Mononuclear cell (primary cell): Measurements from ENCODE around the gene COPS7A. TPM values are rescaled to one million over a fixed set of nuclear protein-coding genes. Genes with fewer than 3 reads are reported as not detected.

Experiments
- H3K27me3 ChIP-seq: 2 replicates; pipeline ENCODE4 v1.6.0; 2011; ENCODE audit warnings: low read length, control low read depth; ENCODE audit not compliant: insufficient read depth
- H3K4me1 ChIP-seq: 2 replicates; pipeline ENCODE4 v1.5.1; 2011; ENCODE audit warnings: mild to moderate bottlenecking, low read length, control low read depth; ENCODE audit not compliant: insufficient read depth
- H3K4me3 ChIP-seq: 2 replicates; pipeline ENCODE4 v1.5.1; 2011; ENCODE audit warnings: mild to moderate bottlenecking, low read length, moderate library complexity
- H3K9me3 ChIP-seq: 2 replicates; pipeline ENCODE4 v1.5.1; 2011; ENCODE audit warnings: low read depth, mild to moderate bottlenecking, control low read depth, low read length
- total RNA-seq: library from RNA; depleted of rRNA; stranded (reverse); fragments of >200 nt; gene quantifications from one replicate; pipeline ENCODE4 v1.2.3, GENCODE V29; 2012

Gene COPS7A
- total RNA-seq, 1 donor: 9.3 TPM

DNA sequence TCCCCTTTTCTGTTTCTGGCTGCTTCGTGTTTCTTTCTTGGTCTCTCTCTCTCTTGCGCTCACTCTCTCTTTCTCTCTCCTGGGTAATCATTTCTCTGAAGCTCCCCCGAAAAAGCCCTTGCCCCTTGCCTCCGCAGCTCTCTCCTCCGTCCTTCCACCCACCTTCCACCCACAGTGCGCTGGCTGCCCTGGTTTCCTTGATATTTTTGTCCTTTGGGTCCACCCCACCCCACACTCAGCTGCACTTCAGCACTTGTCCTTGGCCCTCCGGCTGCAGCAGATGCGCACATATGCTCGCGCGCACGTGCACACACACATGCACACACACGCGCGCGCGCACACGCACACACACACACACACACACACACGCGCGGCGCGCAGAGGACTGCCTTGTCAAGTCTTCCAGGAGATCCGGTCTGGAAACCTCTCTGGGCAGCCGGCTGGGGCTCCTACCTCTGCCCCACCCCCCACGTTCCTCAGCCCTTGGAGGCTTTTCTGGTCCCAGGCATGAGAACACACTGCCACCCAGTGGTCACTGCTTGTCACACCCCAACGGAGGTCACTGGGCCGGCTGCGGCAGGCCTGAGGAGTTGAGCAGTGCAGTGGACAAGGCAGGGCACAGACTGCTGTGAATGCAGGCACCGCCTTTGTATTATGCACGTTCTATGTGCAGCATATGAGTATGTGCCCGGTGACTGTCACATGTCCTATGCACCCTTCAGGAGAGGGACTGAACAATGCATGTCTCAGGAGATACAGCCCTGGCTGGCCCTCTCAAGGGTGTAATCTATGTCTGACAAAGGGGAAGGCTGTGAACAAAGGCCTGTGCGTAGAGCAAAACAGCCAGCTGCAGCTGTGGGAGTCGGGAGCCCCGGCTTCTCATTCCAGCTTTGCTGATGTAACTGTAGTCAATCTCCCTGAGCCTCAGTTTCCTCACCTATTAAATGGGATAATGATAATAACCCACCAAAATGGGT lies 55.0 kb downstream of the COPS7A start:
- H3K4me3 ChIP-seq: peak overlapping the region; percentile 10
- H3K27me3 ChIP-seq: peaks cover 31% of the 10 kb centered on the region
- no peaks in the 10 kb centered on the region for H3K9me3 ChIP-seq
- peaks cover 34% of the 10 kb centered on the region for H3K4me1 ChIP-seq

DNA sequence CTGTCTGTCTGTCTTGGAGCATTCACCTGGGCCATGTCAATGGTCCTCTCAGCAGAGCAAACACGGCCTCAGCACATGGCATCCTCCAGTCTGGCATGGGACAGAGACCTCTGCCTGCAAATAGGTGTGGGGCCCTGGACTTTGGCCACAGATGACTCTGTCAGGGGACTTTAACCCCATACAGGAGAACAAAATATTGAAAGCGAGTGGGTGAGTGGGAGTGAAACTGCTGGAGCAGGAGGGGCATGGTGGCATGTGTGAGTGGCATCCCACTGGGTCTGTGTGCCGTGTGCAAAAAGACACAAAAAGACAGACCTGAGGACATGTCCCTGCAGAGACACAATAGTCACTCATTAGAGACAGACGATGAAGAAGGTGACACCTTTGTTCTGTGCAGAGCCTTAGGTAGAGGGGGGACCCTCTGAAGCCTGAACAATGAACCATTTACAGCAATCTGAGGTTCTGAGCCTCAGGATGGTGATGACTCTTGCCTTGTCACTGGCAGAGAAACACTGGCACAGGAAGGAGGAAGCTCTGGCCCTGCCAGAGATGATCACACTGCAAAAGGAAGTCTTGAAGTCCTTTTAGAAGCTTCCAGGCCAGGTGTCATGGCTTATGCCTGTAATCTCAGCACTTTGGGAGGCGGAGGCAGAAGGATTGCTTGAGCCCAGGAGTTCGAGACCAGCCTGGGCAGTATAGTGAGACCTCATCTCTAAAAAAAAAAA lies 56.0 kb downstream of the COPS7A start:
- peaks cover 23% of the 10 kb centered on the region for H3K27me3 ChIP-seq
- no peak overlapping the region for H3K4me3 ChIP-seq
- no peaks in the 10 kb centered on the region for H3K9me3 ChIP-seq
- H3K4me1 ChIP-seq: peaks cover 40% of the 10 kb centered on the region

DNA sequence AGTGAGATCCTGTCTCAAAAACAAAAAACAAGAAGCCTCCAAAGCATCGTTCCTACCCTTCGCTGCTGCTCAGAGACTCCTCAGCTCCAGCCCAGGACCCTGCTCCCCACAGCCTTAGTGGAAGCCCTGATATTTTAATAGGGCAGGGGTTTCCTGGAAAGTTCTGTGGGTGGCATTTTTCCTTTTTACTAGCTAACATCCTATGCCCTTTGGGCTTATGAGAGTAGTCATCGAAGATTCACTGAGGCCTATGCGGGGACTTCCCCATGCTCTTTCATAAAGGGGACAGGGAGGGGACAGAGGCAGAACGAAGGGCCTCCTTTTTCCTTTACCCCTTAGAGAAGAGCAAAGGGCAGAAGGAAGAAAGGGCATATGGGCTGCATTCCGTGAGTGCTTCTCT lies 56.7 kb downstream of the COPS7A start:
- H3K9me3 ChIP-seq: no peaks in the 10 kb centered on the region
- H3K4me1 ChIP-seq: peaks cover 47% of the 10 kb centered on the region
- H3K27me3 ChIP-seq: peaks cover 16% of the 10 kb centered on the region
- H3K4me3 ChIP-seq: no peak overlapping the region

Other genes starting within 250 kb of the COPS7A start
- 14.7 TPM for gene MRPL51, start 230.8 kb upstream of the COPS7A start, total RNA-seq
- gene NCAPD2, start 229.9 kb upstream of the COPS7A start, total RNA-seq: 7.5 TPM
- 2,093 TPM for gene GAPDH, start 189.5 kb upstream of the COPS7A start, total RNA-seq
- 8.0 TPM for gene IFFO1, start 168.0 kb upstream of the COPS7A start, total RNA-seq
- gene NOP2, start 155.8 kb upstream of the COPS7A start, total RNA-seq: 44.2 TPM
- 208 TPM for gene CHD4, start 116.7 kb upstream of the COPS7A start, total RNA-seq
- 4.1 TPM for gene LPAR5, start 88.1 kb upstream of the COPS7A start, total RNA-seq
- 24.1 TPM for gene ACRBP, start 76.6 kb upstream of the COPS7A start, total RNA-seq
- gene ING4, start 60.9 kb upstream of the COPS7A start, total RNA-seq: 31.3 TPM
- 23.2 TPM for gene ZNF384, start 34.7 kb upstream of the COPS7A start, total RNA-seq
- gene PIANP, start 23.2 kb upstream of the COPS7A start, total RNA-seq: not detected
- gene MLF2, start 29.1 kb downstream of the COPS7A start, total RNA-seq: 63.2 TPM
- gene PTMS, start 42.3 kb downstream of the COPS7A start, total RNA-seq: 1.9 TPM
- gene LAG3, start 48.5 kb downstream of the COPS7A start, total RNA-seq: 0.31 TPM
- gene CD4, start 65.5 kb downstream of the COPS7A start, total RNA-seq: 94.3 TPM
- gene GPR162, start 97.8 kb downstream of the COPS7A start, total RNA-seq: 4.2 TPM
- gene P3H3, start 104.4 kb downstream of the COPS7A start, total RNA-seq: 2.6 TPM
- 0.21 TPM for gene GNB3, start 116.9 kb downstream of the COPS7A start, total RNA-seq
- gene CDCA3, start 127.2 kb downstream of the COPS7A start, total RNA-seq: 0.10 TPM
- 16.4 TPM for gene USP5, start 128.1 kb downstream of the COPS7A start, total RNA-seq
- 202 TPM for gene TPI1, start 143.5 kb downstream of the COPS7A start, total RNA-seq
- 1.6 TPM for gene SPSB2, start 149.3 kb downstream of the COPS7A start, total RNA-seq
- gene LRRC23, start 180.8 kb downstream of the COPS7A start, total RNA-seq: 4.3 TPM
- 11.4 TPM for gene ENO2, start 190.5 kb downstream of the COPS7A start, total RNA-seq
- gene ATN1, start 203.9 kb downstream of the COPS7A start, total RNA-seq: 4.6 TPM
- gene RNU7-1, start 219.8 kb downstream of the COPS7A start, total RNA-seq: not detected
- 274 TPM for gene C12orf57, start 220.0 kb downstream of the COPS7A start, total RNA-seq
- 99.9 TPM for gene PTPN6, start 227.3 kb downstream of the COPS7A start, total RNA-seq
- 131 TPM for gene PHB2, start 246.6 kb downstream of the COPS7A start, total RNA-seq
- gene EMG1, start 246.9 kb downstream of the COPS7A start, total RNA-seq: 30.6 TPM